A673 (cell line): ENCODE measurements around the gene SNRNP40.

Experiments used
- EZH2 ChIP-seq: fragments of 200-600 bp; sonication (generic); IDR thresholded peaks from 2 replicates; pipeline ENCODE4 v1.6.1; 2017; ENCODE audit warnings: borderline replicate concordance, low read depth, mild to moderate bottlenecking, mixed read lengths, antibody characterized with exemption, low read length; ENCODE audit not compliant: poor library complexity, severe bottlenecking
- TF ChIP-seq, protein P1 (sequence below): fragments of 300-800, 200-600 bp; sonication (generic); conservative IDR thresholded peaks from 2 replicates; pipeline ENCODE4 v1.5.1; 2017; ENCODE audit warnings: low read depth, mild to moderate bottlenecking, antibody characterized with exemption, low read length, moderate library complexity, mixed read lengths

DNA sequence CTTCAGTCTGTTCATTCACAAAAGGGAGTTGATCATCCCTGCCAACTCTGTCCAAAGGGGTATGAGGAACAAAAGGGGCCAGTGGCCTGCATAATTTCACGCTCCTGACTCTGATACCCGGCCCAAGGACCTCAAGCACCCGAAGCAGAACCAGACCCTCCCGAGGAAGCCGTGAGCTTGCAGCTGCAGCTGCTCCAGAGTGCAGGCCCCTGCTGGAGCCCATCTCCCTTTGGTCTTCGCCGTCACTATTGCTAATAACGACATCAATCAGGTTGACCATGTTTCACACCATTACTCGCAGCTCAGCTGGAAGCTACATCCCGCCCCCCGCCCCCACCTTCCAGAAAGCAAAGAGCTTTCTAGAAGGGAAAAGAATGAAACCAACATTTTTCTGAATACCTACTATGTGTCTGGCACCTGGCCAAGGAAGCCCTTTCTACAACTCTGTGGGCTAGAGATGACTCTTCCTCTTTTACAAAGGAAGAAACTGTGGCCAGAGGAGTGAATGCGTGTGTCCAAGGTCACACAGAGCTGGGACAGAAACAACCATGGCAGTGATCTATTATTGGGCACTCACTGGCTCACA, 62.4 kb downstream of the SNRNP40 start:
- TF ChIP-seq, protein P1, sequence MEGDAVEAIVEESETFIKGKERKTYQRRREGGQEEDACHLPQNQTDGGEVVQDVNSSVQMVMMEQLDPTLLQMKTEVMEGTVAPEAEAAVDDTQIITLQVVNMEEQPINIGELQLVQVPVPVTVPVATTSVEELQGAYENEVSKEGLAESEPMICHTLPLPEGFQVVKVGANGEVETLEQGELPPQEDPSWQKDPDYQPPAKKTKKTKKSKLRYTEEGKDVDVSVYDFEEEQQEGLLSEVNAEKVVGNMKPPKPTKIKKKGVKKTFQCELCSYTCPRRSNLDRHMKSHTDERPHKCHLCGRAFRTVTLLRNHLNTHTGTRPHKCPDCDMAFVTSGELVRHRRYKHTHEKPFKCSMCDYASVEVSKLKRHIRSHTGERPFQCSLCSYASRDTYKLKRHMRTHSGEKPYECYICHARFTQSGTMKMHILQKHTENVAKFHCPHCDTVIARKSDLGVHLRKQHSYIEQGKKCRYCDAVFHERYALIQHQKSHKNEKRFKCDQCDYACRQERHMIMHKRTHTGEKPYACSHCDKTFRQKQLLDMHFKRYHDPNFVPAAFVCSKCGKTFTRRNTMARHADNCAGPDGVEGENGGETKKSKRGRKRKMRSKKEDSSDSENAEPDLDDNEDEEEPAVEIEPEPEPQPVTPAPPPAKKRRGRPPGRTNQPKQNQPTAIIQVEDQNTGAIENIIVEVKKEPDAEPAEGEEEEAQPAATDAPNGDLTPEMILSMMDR = no peak
- TF ChIP-seq EZH2 = no peak
